Spleen (tissue), 7 donors: ENCODE results near the gene MGAT4A.

ENCODE experiments used
- POLR2A ChIP-seq, 3 donors: fragments of 450-650 bp; IDR thresholded peaks; one replicate each; pipeline ENCODE4 v1.5.1; 2017; ENCODE audit warnings: antibody characterized with exemption in 3 of 3, mild to moderate bottlenecking in 1 of 3
- POLR2AphosphoS5 ChIP-seq, 3 donors: sonication (generic); formaldehyde crosslinking; IDR thresholded peaks; one replicate each; pipeline ENCODE4 v1.5.1; 2017; ENCODE audit warnings: antibody characterized with exemption in 3 of 3
- TF ChIP-seq, protein P1 (sequence below), 11 experiments: fragments of 200-600 bp in 7 of 11; fragments of 450-650 bp in 4 of 11; sonication (generic) in 4 of 11; IDR thresholded peaks in 8 of 11; conservative IDR thresholded peaks in 3 of 11; 1 replicate in 7 of 11; 2 replicates in 4 of 11; pipeline versions ENCODE4 v1.4.0 to v1.8.0; 2016 to 2021; ENCODE audit warnings: antibody characterized with exemption in 11 of 11, inconsistent platforms in 4 of 11, mild to moderate bottlenecking in 1 of 11
- donor health status: DM: no; HTN: no; CAD: no; lungs with moderate emphysema.
- donor health status: DM: no; HTN: no; CAD: no.
- donor health status: DM: no; HTN: no; CAD: no.

GRCh38 chr2:98592565-98592964 lies 138.4 kb downstream of the MGAT4A start:
- TF ChIP-seq, protein P1, sequence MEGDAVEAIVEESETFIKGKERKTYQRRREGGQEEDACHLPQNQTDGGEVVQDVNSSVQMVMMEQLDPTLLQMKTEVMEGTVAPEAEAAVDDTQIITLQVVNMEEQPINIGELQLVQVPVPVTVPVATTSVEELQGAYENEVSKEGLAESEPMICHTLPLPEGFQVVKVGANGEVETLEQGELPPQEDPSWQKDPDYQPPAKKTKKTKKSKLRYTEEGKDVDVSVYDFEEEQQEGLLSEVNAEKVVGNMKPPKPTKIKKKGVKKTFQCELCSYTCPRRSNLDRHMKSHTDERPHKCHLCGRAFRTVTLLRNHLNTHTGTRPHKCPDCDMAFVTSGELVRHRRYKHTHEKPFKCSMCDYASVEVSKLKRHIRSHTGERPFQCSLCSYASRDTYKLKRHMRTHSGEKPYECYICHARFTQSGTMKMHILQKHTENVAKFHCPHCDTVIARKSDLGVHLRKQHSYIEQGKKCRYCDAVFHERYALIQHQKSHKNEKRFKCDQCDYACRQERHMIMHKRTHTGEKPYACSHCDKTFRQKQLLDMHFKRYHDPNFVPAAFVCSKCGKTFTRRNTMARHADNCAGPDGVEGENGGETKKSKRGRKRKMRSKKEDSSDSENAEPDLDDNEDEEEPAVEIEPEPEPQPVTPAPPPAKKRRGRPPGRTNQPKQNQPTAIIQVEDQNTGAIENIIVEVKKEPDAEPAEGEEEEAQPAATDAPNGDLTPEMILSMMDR (IDR thresholded peaks at IDR 0.05 in 8 of 11, conservative IDR thresholded peaks at IDR 0.05 in 3 of 11): no peak
- no peak for TF ChIP-seq POLR2A (IDR thresholded peaks at IDR 0.05)
- peak in 1 of 3 donors; percentile 10 for TF ChIP-seq POLR2AphosphoS5 (IDR thresholded peaks at IDR 0.05)
